GM13976 (cell line): ENCODE results near the gene RXFP2.

Experiments
- DNase-seq: peaks from one replicate; pipeline ENCODE4 v3.0.0; 2012; ENCODE audit warnings: low spot score
- in situ Hi-C: fragments of 300-500 bp; cut with MboI; formaldehyde crosslinking; loops from one replicate; pipeline ENCODE4 v1.12.0; 2022; ENCODE audit warnings: low sequenced_read_pairs, mixed read lengths, inconsistent platforms; ENCODE audit not compliant: unreplicated experiment
- TF ChIP-seq, protein P1 (sequence below): IDR thresholded peaks from 2 replicates; pipeline ENCODE4 v1.5.1; 2012; ENCODE audit warnings: borderline replicate concordance, mild to moderate bottlenecking; ENCODE audit not compliant: insufficient read depth; ENCODE audit errors: extremely low read depth, missing control alignments, control extremely low read depth

Gene RXFP2

DNA sequence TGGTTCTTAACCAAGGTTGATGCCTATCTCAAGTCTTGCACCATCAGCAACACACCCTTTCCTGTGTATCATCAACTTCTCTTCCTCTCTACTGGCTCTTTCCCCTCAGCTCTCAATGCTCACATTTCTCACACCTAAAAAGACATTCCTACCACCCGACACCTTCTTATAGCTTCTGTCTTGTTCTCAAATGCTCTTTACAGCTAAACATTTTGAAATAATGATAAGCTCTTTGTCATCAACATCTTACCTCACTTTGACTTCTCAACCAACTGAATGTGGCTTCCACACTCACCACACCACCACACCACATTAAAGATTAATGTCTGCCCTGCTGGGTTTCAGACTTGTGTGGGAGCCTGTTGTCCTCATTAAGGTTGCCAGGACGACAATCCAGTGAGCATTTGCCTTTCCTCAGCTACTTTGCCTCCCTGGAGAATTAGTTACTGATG, 67.8 kb downstream of the RXFP2 start:
- DNase-seq = no peak
- TF ChIP-seq, protein P1, sequence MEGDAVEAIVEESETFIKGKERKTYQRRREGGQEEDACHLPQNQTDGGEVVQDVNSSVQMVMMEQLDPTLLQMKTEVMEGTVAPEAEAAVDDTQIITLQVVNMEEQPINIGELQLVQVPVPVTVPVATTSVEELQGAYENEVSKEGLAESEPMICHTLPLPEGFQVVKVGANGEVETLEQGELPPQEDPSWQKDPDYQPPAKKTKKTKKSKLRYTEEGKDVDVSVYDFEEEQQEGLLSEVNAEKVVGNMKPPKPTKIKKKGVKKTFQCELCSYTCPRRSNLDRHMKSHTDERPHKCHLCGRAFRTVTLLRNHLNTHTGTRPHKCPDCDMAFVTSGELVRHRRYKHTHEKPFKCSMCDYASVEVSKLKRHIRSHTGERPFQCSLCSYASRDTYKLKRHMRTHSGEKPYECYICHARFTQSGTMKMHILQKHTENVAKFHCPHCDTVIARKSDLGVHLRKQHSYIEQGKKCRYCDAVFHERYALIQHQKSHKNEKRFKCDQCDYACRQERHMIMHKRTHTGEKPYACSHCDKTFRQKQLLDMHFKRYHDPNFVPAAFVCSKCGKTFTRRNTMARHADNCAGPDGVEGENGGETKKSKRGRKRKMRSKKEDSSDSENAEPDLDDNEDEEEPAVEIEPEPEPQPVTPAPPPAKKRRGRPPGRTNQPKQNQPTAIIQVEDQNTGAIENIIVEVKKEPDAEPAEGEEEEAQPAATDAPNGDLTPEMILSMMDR = no peak
- in situ Hi-C loops = no loop called here

DNA sequence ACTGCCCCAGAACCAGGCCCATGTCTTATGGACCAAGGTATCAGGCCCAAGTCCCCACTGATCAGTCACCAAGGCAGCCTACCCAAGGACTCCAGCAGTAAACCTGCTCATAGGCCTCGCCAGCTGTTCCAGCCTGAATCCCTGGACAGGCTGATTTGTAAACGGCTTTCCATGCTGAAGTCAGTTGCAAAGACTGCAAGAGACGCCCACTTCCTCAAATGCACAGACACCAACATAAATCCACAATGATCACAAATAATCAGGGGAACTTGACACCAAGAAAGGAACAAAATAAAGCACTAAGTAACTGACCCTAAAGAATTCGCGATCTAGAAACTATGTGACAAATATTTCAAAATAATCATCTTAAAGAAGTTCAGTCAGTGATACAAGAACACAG, 75.2 kb downstream of the RXFP2 start:
- in situ Hi-C loops = no loop called here
- DNase-seq = no peak
- TF ChIP-seq, protein P1 = no peak

DNA sequence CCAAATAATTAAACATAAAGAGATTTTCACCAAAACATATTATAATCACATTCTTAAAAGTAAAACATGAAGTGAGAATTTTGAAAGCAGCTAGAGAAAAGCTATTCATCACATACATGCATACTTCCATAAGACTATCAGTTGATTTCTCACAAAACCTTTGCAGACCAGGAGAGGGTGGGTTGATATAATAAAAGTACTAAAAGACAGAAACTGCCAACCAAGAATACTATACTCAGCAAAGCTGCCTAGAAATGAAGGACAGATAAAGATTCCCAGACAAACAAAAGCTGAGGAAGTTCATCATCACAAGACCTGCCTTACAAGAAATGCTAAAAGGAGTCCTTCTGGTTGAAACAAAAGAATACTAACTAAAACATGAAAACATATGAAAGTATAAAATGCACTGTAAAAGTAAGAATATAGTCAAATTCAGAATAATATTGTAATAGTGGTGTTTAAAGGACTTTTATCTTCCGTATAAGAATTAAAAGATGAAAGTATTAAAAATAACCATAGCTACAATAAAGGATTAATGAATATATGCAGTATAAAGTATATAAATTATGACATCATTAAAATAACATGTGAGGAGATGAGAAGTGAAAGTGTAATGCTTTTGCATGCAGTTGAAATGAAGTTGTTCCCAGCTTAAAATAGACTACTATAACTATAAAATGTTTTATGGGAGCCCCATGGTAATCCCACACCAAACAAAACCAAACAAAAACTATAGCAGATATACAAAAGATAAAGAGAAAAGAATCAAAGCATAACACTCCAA, 76.2 kb downstream of the RXFP2 start:
- in situ Hi-C loops = no loop called here
- TF ChIP-seq, protein P1 = no peak
- DNase-seq = no peak

DNA sequence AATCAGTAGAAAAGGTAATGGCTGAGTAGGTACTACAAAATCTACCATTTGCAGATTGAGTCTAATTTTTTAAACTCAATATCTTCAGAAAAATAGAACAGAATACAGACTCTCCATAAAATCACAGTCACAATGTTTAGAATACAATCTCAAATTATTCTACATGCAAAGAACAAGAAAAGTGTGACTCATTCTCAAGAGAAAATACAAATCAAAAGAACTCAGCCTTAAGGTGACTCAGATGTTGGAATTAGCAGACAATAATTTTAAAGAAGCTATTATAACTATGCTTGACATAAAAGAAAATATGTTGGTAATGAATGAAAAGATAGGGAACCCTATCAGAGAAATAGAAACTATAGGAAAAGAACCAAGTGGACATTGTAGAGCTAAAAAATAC, 78.9 kb downstream of the RXFP2 start:
- in situ Hi-C loops = no loop called here
- TF ChIP-seq, protein P1 = no peak
- DNase-seq = no peak

DNA sequence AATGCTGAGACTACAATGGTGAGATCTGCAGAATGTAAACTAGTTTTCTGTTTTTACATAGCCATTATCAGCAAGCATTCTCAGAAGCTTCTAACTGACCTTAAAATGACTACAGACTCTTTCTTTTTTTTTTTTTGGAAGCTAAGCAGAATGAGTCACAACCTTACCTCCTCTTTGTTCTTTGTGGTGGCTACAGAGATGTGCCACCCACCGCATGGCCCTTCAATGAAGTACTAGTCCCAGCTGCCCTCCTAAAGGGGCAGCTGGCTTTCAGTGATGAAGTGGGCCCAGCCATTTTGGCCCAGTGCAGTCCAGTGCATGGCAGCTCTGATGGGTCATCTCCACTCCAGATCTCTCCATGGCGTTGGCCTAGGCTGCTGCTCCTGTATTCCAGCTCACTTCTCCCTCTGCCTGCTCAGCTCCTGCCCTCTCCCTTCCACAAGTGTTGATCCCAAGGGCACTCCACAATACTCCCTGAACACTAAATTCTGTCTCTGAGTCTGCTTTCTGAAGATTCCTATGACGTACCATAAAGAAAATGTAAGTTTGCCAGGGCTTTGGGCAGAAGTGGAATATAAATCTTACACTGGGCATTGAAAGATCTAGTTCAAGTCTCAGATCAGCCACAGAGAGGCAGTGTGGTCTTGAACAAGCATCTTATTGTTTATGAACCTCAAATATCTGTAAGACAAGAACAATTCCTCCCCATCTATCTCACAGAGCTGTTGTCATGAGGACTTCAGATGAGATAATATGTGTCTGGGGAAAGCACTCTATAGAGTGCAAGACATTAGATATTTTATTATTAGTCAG, 85.6 kb downstream of the RXFP2 start:
- TF ChIP-seq, protein P1 = peak; percentile 35
- in situ Hi-C loops = no loop called here
- peak; percentile 19 for DNase-seq

DNA sequence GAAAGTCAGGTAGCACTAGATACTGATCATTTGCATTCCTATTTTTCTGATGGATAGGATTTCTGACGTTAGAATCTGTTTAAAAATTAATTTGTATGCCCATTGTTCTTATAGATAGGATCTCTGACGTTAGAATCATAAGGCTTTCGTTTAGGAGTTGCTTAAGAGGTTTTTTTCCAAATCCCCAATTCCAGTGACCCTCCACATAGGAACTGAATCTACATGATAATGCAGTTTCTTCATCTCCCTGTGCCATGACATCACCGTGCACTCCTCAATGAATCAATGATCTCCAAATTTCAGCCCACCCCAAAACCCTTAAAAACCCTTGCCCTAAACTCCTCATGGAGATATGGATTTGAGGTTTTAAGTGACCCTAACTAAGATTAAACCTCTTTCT, 87.2 kb downstream of the RXFP2 start:
- in situ Hi-C loops = no loop called here
- TF ChIP-seq, protein P1 = no peak
- no peak for DNase-seq
